IMR-90 (cell line): Measurements from ENCODE around the gene PNKD. TPM values are rescaled to one million over a fixed set of nuclear protein-coding genes. Genes with fewer than 3 reads are reported as not detected.

Source experiments
- ATAC-seq: fragments of 200-7000 bp; cut with Tn5 transposase; 2 replicates; pipeline ENCODE4 v1.9.1; 2020; ENCODE audit warnings: low read depth, mild to moderate bottlenecking, moderate library complexity
- BruUV-seq: library from RNA; stranded (reverse); fragments of 400-500 nt; replicated peaks from 2 replicates; lab custom pipeline; 2021; lab: Mats Ljungman, UMichigan
- CTCF ChIA-PET: fragments of 300-600 bp; formaldehyde crosslinking; extraction: SDS; loops from one replicate; lab custom pipeline; 2021; ENCODE audit warnings: antibody characterized with exemption; lab: Yijun Ruan, JAX
- POLR2A ChIA-PET: fragments of 300-600 bp; sonication (Branson Sonifier 250); formaldehyde crosslinking; loops from one replicate; lab custom pipeline; 2022; ENCODE audit warnings: antibody characterized with exemption; ENCODE audit not compliant: unreplicated experiment; lab: Charles Lee
- DNase-seq: peaks from one replicate; pipeline ENCODE4 v3.0.0; 2013
- H2AFZ ChIP-seq: replicated peaks from 2 replicates; pipeline ENCODE3; 2013; ENCODE audit warnings: low read length, mild to moderate bottlenecking; ENCODE audit not compliant: poor library complexity
- H2AK5ac ChIP-seq: 2 replicates; pipeline ENCODE4 v1.6.1; 2013; ENCODE audit warnings: low read depth, low read length, inconsistent platforms
- H2AK9ac ChIP-seq: replicated peaks from 2 replicates; pipeline ENCODE3; 2013; ENCODE audit warnings: mild to moderate bottlenecking, low read depth, low read length, moderate library complexity; ENCODE audit not compliant: poor library complexity
- H2BK120ac ChIP-seq: 2 replicates; pipeline ENCODE4 v1.6.1; 2013; ENCODE audit warnings: low read depth, low read length, inconsistent platforms
- H2BK15ac ChIP-seq: 3 replicates; pipeline ENCODE4 v1.6.1; 2013; ENCODE audit warnings: low read depth, low read length, inconsistent platforms
- H2BK20ac ChIP-seq: 2 replicates; pipeline ENCODE4 v1.6.1; 2013; ENCODE audit warnings: low read depth, mild to moderate bottlenecking, inconsistent platforms, low read length, moderate library complexity
- H2BK5ac ChIP-seq: 2 replicates; pipeline ENCODE4 v1.6.1; 2013; ENCODE audit warnings: mild to moderate bottlenecking, low read depth, low read length, inconsistent platforms; ENCODE audit not compliant: poor library complexity, severe bottlenecking
- H3K14ac ChIP-seq: replicated peaks from 2 replicates; pipeline ENCODE4 v1.6.1; 2013; ENCODE audit warnings: low read depth, low read length, inconsistent platforms
- H3K18ac ChIP-seq: 2 replicates; pipeline ENCODE4 v1.6.1; 2013; ENCODE audit warnings: low read depth, low read length, control low read depth
- H3K23ac ChIP-seq: 2 replicates; pipeline ENCODE4 v1.6.1; 2013; ENCODE audit warnings: low read depth, low read length, inconsistent platforms
- H3K27ac ChIP-seq: 2 replicates; pipeline ENCODE4 v1.5.1; 2013; ENCODE audit warnings: mild to moderate bottlenecking, control low read depth, low read length; ENCODE audit not compliant: insufficient read depth
- H3K27me3 ChIP-seq: 2 replicates; pipeline ENCODE4 v1.6.1; 2013; ENCODE audit warnings: low read length; ENCODE audit not compliant: control insufficient read depth, insufficient read depth
- H3K36me3 ChIP-seq: 2 replicates; pipeline ENCODE4 v1.6.1; 2013; ENCODE audit warnings: low read length, mixed read lengths; ENCODE audit not compliant: control insufficient read depth, insufficient read depth
- H3K4ac ChIP-seq: 2 replicates; pipeline ENCODE4 v1.6.1; 2013; ENCODE audit warnings: low read depth, low read length, inconsistent platforms
- H3K4me1 ChIP-seq: 2 replicates; pipeline ENCODE4 v1.6.1; 2013; ENCODE audit warnings: low read length, mixed read lengths; ENCODE audit not compliant: control insufficient read depth, insufficient read depth
- H3K4me2 ChIP-seq: 2 replicates; pipeline ENCODE4 v1.6.1; 2013; ENCODE audit warnings: low read depth, mild to moderate bottlenecking, control low read depth, low read length, moderate library complexity
- H3K4me3 ChIP-seq: 2 replicates; pipeline ENCODE4 v1.5.1; 2013; ENCODE audit warnings: low read depth, mild to moderate bottlenecking, control low read depth, low read length, moderate library complexity; ENCODE audit not compliant: insufficient read depth
- H3K56ac ChIP-seq: 2 replicates; pipeline ENCODE4 v1.6.1; 2013; ENCODE audit warnings: low read length, inconsistent platforms; ENCODE audit not compliant: insufficient read depth; ENCODE audit errors: extremely low read depth
- H3K79me1 ChIP-seq, 2 experiments: 2 replicates each; pipeline ENCODE4 v1.6.1; 2013; ENCODE audit warnings: low read length in 2 of 2, inconsistent platforms in 1 of 2, low read depth in 1 of 2
- H3K9ac ChIP-seq: 2 replicates; pipeline ENCODE4 v1.6.1; 2013; ENCODE audit warnings: low read depth, low read length, control low read depth
- H3K9me1 ChIP-seq: 2 replicates; pipeline ENCODE4 v1.6.1; 2013; ENCODE audit warnings: low read length, inconsistent platforms; ENCODE audit not compliant: insufficient read depth
- H3K9me3 ChIP-seq: 2 replicates; pipeline ENCODE4 v1.6.1; 2013; ENCODE audit warnings: low read length; ENCODE audit not compliant: control insufficient read depth, insufficient read depth
- H4K20me1 ChIP-seq: 2 replicates; pipeline ENCODE4 v1.6.1; 2013; ENCODE audit warnings: low read length, inconsistent platforms; ENCODE audit not compliant: insufficient read depth
- H4K5ac ChIP-seq: 2 replicates; pipeline ENCODE4 v1.6.1; 2013; ENCODE audit warnings: mild to moderate bottlenecking, low read depth, low read length, control low read depth
- H4K8ac ChIP-seq, 2 experiments: 2 replicates each; pipeline ENCODE4 v1.6.1; 2013; ENCODE audit warnings: low read depth in 2 of 2, low read length in 2 of 2, control low read depth in 1 of 2, inconsistent platforms in 1 of 2
- H4K91ac ChIP-seq: 2 replicates; pipeline ENCODE4 v1.6.1; 2013; ENCODE audit warnings: low read depth, low read length, inconsistent platforms; ENCODE audit not compliant: insufficient read depth
- BHLHE40 ChIP-seq: fragments of 150-350 bp; IDR thresholded peaks from 2 replicates; pipeline ENCODE4 v1.6.1; 2016; ENCODE audit warnings: mild to moderate bottlenecking, low read depth, low read length
- CEBPB ChIP-seq: IDR thresholded peaks from 2 replicates; pipeline ENCODE4 v1.6.1; 2012; ENCODE audit warnings: low read depth, low read length, improper control_type of control experiment
- CHD1 ChIP-seq: IDR thresholded peaks from 2 replicates; pipeline ENCODE4 v1.6.1; 2012; ENCODE audit warnings: low read depth, low read length, improper control_type of control experiment
- MAFK ChIP-seq: IDR thresholded peaks from 2 replicates; pipeline ENCODE4 v1.6.1; 2012; ENCODE audit warnings: low read depth, low read length, improper control_type of control experiment
- MAZ ChIP-seq: IDR thresholded peaks from 2 replicates; pipeline ENCODE4 v1.6.1; 2012; ENCODE audit warnings: low read depth, mild to moderate bottlenecking, low read length, improper control_type of control experiment, moderate library complexity, borderline replicate concordance
- MXI1 ChIP-seq: IDR thresholded peaks from 2 replicates; pipeline ENCODE4 v1.6.1; 2012; ENCODE audit warnings: low read depth, mild to moderate bottlenecking, low read length, moderate library complexity, borderline replicate concordance
- NFE2L2 ChIP-seq: fragments of 150-350 bp; IDR thresholded peaks from 2 replicates; pipeline ENCODE4 v1.6.1; 2016; ENCODE audit warnings: low read depth, mild to moderate bottlenecking, low read length
- RAD21 ChIP-seq: IDR thresholded peaks from 2 replicates; pipeline ENCODE4 v1.6.1; 2012; ENCODE audit warnings: low read length, improper control_type of control experiment
- RCOR1 ChIP-seq: IDR thresholded peaks from 2 replicates; pipeline ENCODE4 v1.6.1; 2012; ENCODE audit warnings: mild to moderate bottlenecking, low read length, improper control_type of control experiment; ENCODE audit not compliant: insufficient replicate concordance
- RFX5 ChIP-seq: IDR thresholded peaks from 2 replicates; pipeline ENCODE4 v1.8.0; 2012; ENCODE audit warnings: low read depth, mild to moderate bottlenecking, low read length, moderate library complexity
- SMC3 ChIP-seq: fragments of 150-350 bp; IDR thresholded peaks from 2 replicates; pipeline ENCODE4 v1.6.1; 2016; ENCODE audit warnings: low read depth, mild to moderate bottlenecking, antibody characterized with exemption, low read length, moderate library complexity
- WGBS, 2 experiments: methylation state at CpG; one replicate each; pipeline versions ENCODE4 v1.1.5 to v1.1.7; 2013; ENCODE audit warnings: missing lambda C conversion rate in 2 of 2; ENCODE audit not compliant: insufficient read length in 1 of 2; ENCODE audit errors: extremely low coverage in 2 of 2; 5-methylcytosine and 5-hydroxymethylcytosine counted together
- dilution Hi-C: fragments of 300-500 bp; cut with HindIII; formaldehyde crosslinking; loops from one replicate; pipeline ENCODE4 v1.14.3; 2018; ENCODE audit warnings: low sequenced_read_pairs; ENCODE audit not compliant: unreplicated experiment
- in situ Hi-C: fragments of 300-500 bp; cut with MboI; formaldehyde crosslinking; loops from 3 replicates; pipeline ENCODE4 v1.14.3; 2019; ENCODE audit warnings: low sequenced_read_pairs, inconsistent platforms, mixed read lengths
- intact Hi-C: fragments of 100-400 bp; cut with micrococcal nuclease; formaldehyde crosslinking; loops from 2 replicates; pipeline ENCODE4 v1.10.0; 2022
- polyA plus RNA-seq, 3 experiments: library from polyadenylated mRNA; depleted of rRNA; stranded (reverse); fragments of >200 nt; gene quantifications; 2 replicates each; pipeline ENCODE4 v1.2.3, GENCODE V29; 2012; ENCODE audit warnings: low replicate concordance in 1 of 3
- total RNA-seq: library from RNA; depleted of rRNA; stranded (reverse); fragments of >200 nt; gene quantifications from 2 replicates; pipeline ENCODE4 v1.2.3, GENCODE V29; 2012
- TF ChIP-seq, protein P1 (sequence below): conservative IDR thresholded peaks from 2 replicates; pipeline ENCODE4 v1.5.1; 2012; ENCODE audit warnings: mild to moderate bottlenecking, low read depth, low read length, improper control_type of control experiment
- TF ChIP-seq, protein P2 (sequence below): fragments of 150-350 bp; IDR thresholded peaks from 2 replicates; pipeline ENCODE4 v1.6.1; 2017; ENCODE audit warnings: mild to moderate bottlenecking, antibody characterized with exemption, low read length, low read depth
- TF ChIP-seq, protein P3 (sequence below): fragments of 150-350 bp; IDR thresholded peaks from 2 replicates; pipeline ENCODE4 v1.6.1; 2016; ENCODE audit warnings: low read depth, mild to moderate bottlenecking, low read length, moderate library complexity, borderline replicate concordance

The PNKD gene
- total and polyA plus RNA-seq, 2 of the 4 experiments (the other 2 are of a cell fraction), result 19.2 to 68.5 TPM

DNA sequence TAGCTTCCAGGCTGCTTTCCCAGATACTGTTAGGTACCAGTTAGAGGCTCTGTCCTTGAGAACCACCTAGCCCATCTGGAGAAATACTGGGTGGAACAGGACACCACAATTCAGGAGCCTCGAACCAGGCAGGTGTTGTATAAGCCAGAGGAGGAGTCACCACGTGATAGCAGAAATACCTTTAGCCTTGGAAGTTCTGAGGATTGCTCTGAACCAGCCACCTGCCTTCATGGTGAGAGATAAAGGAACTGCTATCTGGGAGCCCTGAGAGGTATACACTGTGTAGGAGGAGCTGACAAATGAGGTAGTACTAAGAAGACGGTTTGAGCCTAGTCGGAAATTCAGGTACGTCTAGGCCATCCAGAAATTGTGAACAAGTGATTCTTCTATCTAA, 17.1 kb upstream of the PNKD start:
- intact Hi-C loops (no loop called here), dilution Hi-C loops (no loop called here), in situ Hi-C loops (no loop called here)
- H3K4me3 ChIP-seq, result no peak overlapping the region
- H2BK5ac ChIP-seq, result no peak overlapping the region
- peaks cover 5% of the 10 kb centered on the region; the same call in 1 of the 2 replicates for H3K4me1 ChIP-seq
- peaks cover 35% of the 10 kb centered on the region for H4K20me1 ChIP-seq
- no peaks in the 10 kb centered on the region for H3K9me3 ChIP-seq
- H3K9me1 ChIP-seq, result peaks cover 5% of the 10 kb centered on the region; the same call in 1 of the 2 replicates
- H3K79me1 ChIP-seq, result peaks cover 37 to 52% of the 10 kb centered on the region in 2 experiments
- CTCF ChIA-PET, result no interaction called here
- H3K27me3 ChIP-seq, result no peaks in the 10 kb centered on the region
- H3K23ac ChIP-seq, result no peak overlapping the region
- no peak overlapping the region for H3K4me2 ChIP-seq
- H3K14ac ChIP-seq, result no peak overlapping the region
- no peak overlapping the region for H4K8ac ChIP-seq
- H2BK120ac ChIP-seq, result no peak overlapping the region
- H2BK15ac ChIP-seq, result no peak overlapping the region
- 100% methylated on average over 3 of the region's 5 CpGs; no CpG with 5 or more reads in 1 of the 2 experiments for WGBS, 2 experiments
- H2AK5ac ChIP-seq, result no peak overlapping the region
- TF ChIP-seq SMC3 (no peak), MAZ (no peak), RFX5 (no peak), MXI1 (no peak), BHLHE40 (no peak), CEBPB (no peak), NFE2L2 (no peak), CHD1 (no peak), RAD21 (no peak), RCOR1 (no peak), MAFK (no peak)
- TF ChIP-seq, protein P1, sequence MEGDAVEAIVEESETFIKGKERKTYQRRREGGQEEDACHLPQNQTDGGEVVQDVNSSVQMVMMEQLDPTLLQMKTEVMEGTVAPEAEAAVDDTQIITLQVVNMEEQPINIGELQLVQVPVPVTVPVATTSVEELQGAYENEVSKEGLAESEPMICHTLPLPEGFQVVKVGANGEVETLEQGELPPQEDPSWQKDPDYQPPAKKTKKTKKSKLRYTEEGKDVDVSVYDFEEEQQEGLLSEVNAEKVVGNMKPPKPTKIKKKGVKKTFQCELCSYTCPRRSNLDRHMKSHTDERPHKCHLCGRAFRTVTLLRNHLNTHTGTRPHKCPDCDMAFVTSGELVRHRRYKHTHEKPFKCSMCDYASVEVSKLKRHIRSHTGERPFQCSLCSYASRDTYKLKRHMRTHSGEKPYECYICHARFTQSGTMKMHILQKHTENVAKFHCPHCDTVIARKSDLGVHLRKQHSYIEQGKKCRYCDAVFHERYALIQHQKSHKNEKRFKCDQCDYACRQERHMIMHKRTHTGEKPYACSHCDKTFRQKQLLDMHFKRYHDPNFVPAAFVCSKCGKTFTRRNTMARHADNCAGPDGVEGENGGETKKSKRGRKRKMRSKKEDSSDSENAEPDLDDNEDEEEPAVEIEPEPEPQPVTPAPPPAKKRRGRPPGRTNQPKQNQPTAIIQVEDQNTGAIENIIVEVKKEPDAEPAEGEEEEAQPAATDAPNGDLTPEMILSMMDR, result no peak
- TF ChIP-seq, protein P2, sequence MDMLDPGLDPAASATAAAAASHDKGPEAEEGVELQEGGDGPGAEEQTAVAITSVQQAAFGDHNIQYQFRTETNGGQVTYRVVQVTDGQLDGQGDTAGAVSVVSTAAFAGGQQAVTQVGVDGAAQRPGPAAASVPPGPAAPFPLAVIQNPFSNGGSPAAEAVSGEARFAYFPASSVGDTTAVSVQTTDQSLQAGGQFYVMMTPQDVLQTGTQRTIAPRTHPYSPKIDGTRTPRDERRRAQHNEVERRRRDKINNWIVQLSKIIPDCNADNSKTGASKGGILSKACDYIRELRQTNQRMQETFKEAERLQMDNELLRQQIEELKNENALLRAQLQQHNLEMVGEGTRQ, result no peak
- TF ChIP-seq, protein P3, sequence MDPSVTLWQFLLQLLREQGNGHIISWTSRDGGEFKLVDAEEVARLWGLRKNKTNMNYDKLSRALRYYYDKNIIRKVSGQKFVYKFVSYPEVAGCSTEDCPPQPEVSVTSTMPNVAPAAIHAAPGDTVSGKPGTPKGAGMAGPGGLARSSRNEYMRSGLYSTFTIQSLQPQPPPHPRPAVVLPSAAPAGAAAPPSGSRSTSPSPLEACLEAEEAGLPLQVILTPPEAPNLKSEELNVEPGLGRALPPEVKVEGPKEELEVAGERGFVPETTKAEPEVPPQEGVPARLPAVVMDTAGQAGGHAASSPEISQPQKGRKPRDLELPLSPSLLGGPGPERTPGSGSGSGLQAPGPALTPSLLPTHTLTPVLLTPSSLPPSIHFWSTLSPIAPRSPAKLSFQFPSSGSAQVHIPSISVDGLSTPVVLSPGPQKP, result no peak
- no peak overlapping the region for H2AK9ac ChIP-seq
- BruUV-seq, result no TSS peak
- POLR2A ChIA-PET, result interaction anchor here (0.6 kb wide), 1 partner anchor 849 kb away, joined by 14 read pairs; no protein-coding TSS in a partner anchor
- no peak overlapping the region for H3K27ac ChIP-seq
- H3K56ac ChIP-seq, result no peak overlapping the region
- H3K4ac ChIP-seq, result no peak overlapping the region
- ATAC-seq (no peak), DNase-seq (no peak)
- H3K18ac ChIP-seq, result no peak overlapping the region
- peaks cover 67% of the 10 kb centered on the region for H3K36me3 ChIP-seq
- no peak overlapping the region for H2AFZ ChIP-seq
- H3K9ac ChIP-seq, result no peak overlapping the region
- H2BK20ac ChIP-seq, result no peak overlapping the region
- H4K5ac ChIP-seq, result no peak overlapping the region
- H4K91ac ChIP-seq, result no peak overlapping the region
